Chondrocyte (in vitro differentiated cells): ENCODE data around the gene UNC119. TPM values are rescaled to one million over a fixed set of nuclear protein-coding genes. Genes with fewer than 3 reads are reported as not detected.

Experiments
- DNase-seq: peaks from one replicate; pipeline ENCODE4 v3.0.0; 2021; ENCODE audit warnings: mixed read lengths, low spot score
- H3K27ac Mint-ChIP-seq: one replicate; pipeline ENCODE4 v1.8.0; 2021; ENCODE audit warnings: mild to moderate bottlenecking, moderate library complexity, mixed read lengths; ENCODE audit not compliant: unreplicated experiment
- H3K27me3 Mint-ChIP-seq: 2 replicates; pipeline ENCODE4 v1.8.0; 2021; ENCODE audit warnings: low read depth, mixed read lengths
- H3K36me3 Mint-ChIP-seq: 2 replicates; pipeline ENCODE4 v1.8.0; 2021; ENCODE audit warnings: low read depth, mixed read lengths
- H3K4me1 Mint-ChIP-seq: 2 replicates; pipeline ENCODE4 v1.8.0; 2021; ENCODE audit warnings: low read depth, mild to moderate bottlenecking, mixed read lengths
- H3K4me3 Mint-ChIP-seq: one replicate; pipeline ENCODE4 v1.8.0; 2021; ENCODE audit warnings: mild to moderate bottlenecking, moderate library complexity, mixed read lengths; ENCODE audit not compliant: unreplicated experiment
- H3K9me3 Mint-ChIP-seq: 2 replicates; pipeline ENCODE4 v1.8.0; 2021; ENCODE audit warnings: low read depth, mixed read lengths
- CTCF ChIP-seq: fragments of 200-600 bp; sonication (generic); IDR thresholded peaks from 2 replicates; pipeline ENCODE4 v1.5.0; 2021; ENCODE audit warnings: antibody characterized with exemption, mild to moderate bottlenecking, moderate library complexity
- total RNA-seq: library from RNA; stranded (reverse); gene quantifications from 3 replicates; pipeline ENCODE4 v1.2.1, GENCODE V29; 2021

The UNC119 gene
- total RNA-seq, 1 donor from 2014 or later, result 24.9 TPM

DNA sequence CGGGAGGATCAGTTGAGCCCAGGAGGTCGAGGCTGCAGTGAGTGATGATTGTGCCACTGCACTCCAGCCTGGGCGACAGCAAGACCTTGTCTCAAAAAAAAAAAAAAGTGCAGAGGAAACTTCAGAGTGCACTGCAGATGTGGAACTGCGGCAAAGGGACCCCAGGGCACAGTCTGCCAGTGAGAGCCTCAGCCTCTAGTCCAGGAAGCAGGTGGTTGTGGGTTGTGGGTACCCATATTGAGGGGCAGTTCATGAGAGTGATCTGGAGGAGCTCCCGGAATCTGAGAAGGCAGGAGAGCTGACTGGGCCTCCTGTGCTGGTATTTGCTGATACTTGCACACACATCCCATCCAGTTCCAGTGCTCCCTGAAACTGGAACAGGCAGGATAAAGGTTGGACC lies 33.2 kb downstream of the UNC119 start:
- H3K36me3 Mint-ChIP-seq, result no peaks in the 10 kb centered on the region
- peaks cover 5% of the 10 kb centered on the region for H3K27me3 Mint-ChIP-seq
- peaks cover 4% of the 10 kb centered on the region for H3K4me1 Mint-ChIP-seq
- TF ChIP-seq CTCF, result no peak
- no peak for DNase-seq
- H3K27ac Mint-ChIP-seq, result no peak overlapping the region
- no peaks in the 10 kb centered on the region for H3K9me3 Mint-ChIP-seq
- no peak overlapping the region for H3K4me3 Mint-ChIP-seq

DNA sequence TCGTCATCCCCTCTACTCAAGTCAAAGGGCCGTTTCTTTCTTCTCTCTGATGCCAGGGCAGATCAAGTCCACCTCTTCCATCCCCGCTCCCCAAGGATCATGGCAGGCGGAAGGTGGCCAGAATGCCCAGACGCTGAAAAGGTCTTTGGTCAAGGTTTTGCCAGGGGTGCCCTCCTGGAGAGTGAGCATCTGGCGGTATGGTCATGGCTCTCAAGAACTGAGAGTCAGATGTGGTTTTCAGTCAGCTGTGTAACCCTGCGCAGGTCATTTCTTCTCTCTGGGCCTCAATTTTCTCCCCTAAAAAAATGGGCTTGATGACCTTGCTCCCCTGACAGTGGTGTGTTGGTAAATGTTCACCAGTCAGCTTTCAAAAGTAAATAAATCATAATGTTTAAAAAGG lies 33.8 kb downstream of the UNC119 start:
- H3K27ac Mint-ChIP-seq, result no peak overlapping the region
- peaks cover 10% of the 10 kb centered on the region for H3K27me3 Mint-ChIP-seq
- H3K9me3 Mint-ChIP-seq, result no peaks in the 10 kb centered on the region
- H3K4me3 Mint-ChIP-seq, result no peak overlapping the region
- peaks cover 3% of the 10 kb centered on the region for H3K4me1 Mint-ChIP-seq
- H3K36me3 Mint-ChIP-seq, result no peaks in the 10 kb centered on the region
- DNase-seq, result no peak
- no peak for TF ChIP-seq CTCF

DNA sequence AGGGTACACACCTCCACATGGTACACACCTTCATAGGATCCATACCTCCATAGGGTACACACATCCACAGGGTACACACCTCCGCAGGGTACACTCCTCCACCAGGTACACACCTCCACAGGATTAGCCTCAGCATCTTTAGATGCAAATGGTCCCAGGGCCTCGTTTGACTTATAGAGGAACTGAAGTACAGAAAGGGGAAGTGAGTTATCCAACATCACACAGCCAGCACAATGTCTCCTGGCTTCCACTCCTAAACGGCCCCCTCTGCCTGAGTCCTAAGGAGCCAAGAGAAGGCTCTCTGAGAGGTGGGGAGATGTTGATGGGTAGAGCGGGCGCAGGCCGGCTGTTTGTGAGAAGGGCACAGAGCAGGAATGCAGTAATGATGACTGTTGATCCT lies 34.3 kb downstream of the UNC119 start:
- no peak for DNase-seq
- peaks cover 10% of the 10 kb centered on the region for H3K27me3 Mint-ChIP-seq
- H3K27ac Mint-ChIP-seq, result no peak overlapping the region
- H3K9me3 Mint-ChIP-seq, result no peaks in the 10 kb centered on the region
- H3K4me3 Mint-ChIP-seq, result no peak overlapping the region
- no peaks in the 10 kb centered on the region for H3K36me3 Mint-ChIP-seq
- peaks cover 3% of the 10 kb centered on the region for H3K4me1 Mint-ChIP-seq
- TF ChIP-seq CTCF, result no peak

GRCh38 chr17:28515518-28515917 lies 36.9 kb downstream of the UNC119 start:
- Mint-ChIP-seq H3K27me3 (peaks cover 22% of the 10 kb centered on the region), H3K4me1 (peaks cover 2% of the 10 kb centered on the region), H3K27ac (no peak overlapping the region), H3K4me3 (no peak overlapping the region), H3K36me3 (no peaks in the 10 kb centered on the region), H3K9me3 (no peaks in the 10 kb centered on the region)
- DNase-seq, result no peak
- TF ChIP-seq CTCF, result no peak

GRCh38 chr17:28514561-28515002 lies 37.8 kb downstream of the UNC119 start:
- TF ChIP-seq CTCF, result no peak
- no peaks in the 10 kb centered on the region for H3K9me3 Mint-ChIP-seq
- DNase-seq, result no peak
- no peaks in the 10 kb centered on the region for H3K4me1 Mint-ChIP-seq
- no peak overlapping the region for H3K4me3 Mint-ChIP-seq
- H3K36me3 Mint-ChIP-seq, result no peaks in the 10 kb centered on the region
- no peak overlapping the region for H3K27ac Mint-ChIP-seq
- peaks cover 30% of the 10 kb centered on the region for H3K27me3 Mint-ChIP-seq
